Mucosa of gallbladder (tissue), 1 donor: ENCODE results near the gene MYH3. TPM values are rescaled to one million over a fixed set of nuclear protein-coding genes. Genes with fewer than 3 reads are reported as not detected.

Experiments
- DNase-seq: peaks from one replicate; pipeline ENCODE4 v3.0.0-alpha.2; 2020; ENCODE audit warnings: low spot score
- total RNA-seq: library from RNA; stranded (reverse); gene quantifications from one replicate; pipeline ENCODE4 v1.2.1, GENCODE V29; 2021
- donor health status: DM: no; HTN: no; CAD: no.

MYH3 gene
- total RNA-seq, 1 donor from 2014 or later, result 3.4 TPM

- no peak for DNase-seq
Observed at GRCh38 chr17:10649602-10650001, 7.5 kb downstream of the MYH3 start.

GRCh38 chr17:10648956-10649355 is 8.2 kb downstream of the MYH3 start:
- no peak for DNase-seq

- DNase-seq, result no peak
Observed at GRCh38 chr17:10648381-10648780, 8.7 kb downstream of the MYH3 start.

GRCh38 chr17:10646392-10646990 is 10.6 kb downstream of the MYH3 start:
- DNase-seq, result peak; percentile 70

- no peak for DNase-seq
Observed at GRCh38 chr17:10640475-10640874, 16.6 kb downstream of the MYH3 start.

- no peak for DNase-seq
Observed at GRCh38 chr17:10638151-10638550, 19.0 kb downstream of the MYH3 start.

- no peak for DNase-seq
Observed at GRCh38 chr17:10635290-10635689, 21.8 kb downstream of the MYH3 start.

- DNase-seq, result no peak
Observed at GRCh38 chr17:10633738-10634379, 23.2 kb downstream of the MYH3 start.

GRCh38 chr17:10631701-10632100 is 25.4 kb downstream of the MYH3 start:
- DNase-seq, result no peak

GRCh38 chr17:10631048-10631700 is 25.9 kb downstream of the MYH3 start:
- peak; percentile 31 for DNase-seq

GRCh38 chr17:10629706-10630105 is 27.4 kb downstream of the MYH3 start:
- no peak for DNase-seq

GRCh38 chr17:10628756-10629155 is 28.4 kb downstream of the MYH3 start:
- DNase-seq, result no peak

GRCh38 chr17:10626390-10626789 is 30.7 kb downstream of the MYH3 start:
- no peak for DNase-seq

- no peak for DNase-seq
Observed at GRCh38 chr17:10624969-10625368, 32.1 kb downstream of the MYH3 start.

GRCh38 chr17:10623737-10624338 is 33.3 kb downstream of the MYH3 start:
- no peak for DNase-seq

- no peak for DNase-seq
Observed at GRCh38 chr17:10622617-10623485, 34.3 kb downstream of the MYH3 start.

GRCh38 chr17:10621397-10621796 is 35.7 kb downstream of the MYH3 start:
- DNase-seq, result no peak

- no peak for DNase-seq
Observed at GRCh38 chr17:10620823-10621222, 36.3 kb downstream of the MYH3 start.

- peak; percentile 60 for DNase-seq
Observed at GRCh38 chr17:10618202-10618635, 38.9 kb downstream of the MYH3 start.

GRCh38 chr17:10617120-10617505 is 40.0 kb downstream of the MYH3 start:
- DNase-seq, result no peak

- peak; percentile 73 for DNase-seq
Observed at GRCh38 chr17:10616502-10617119, 40.5 kb downstream of the MYH3 start.
